NCI-H526 treated with DMSO at 0.1 percent for 48 hours (cell line): ENCODE data around the gene TNS1.

Source experiments
- DNase-seq: peaks from one replicate; lab custom pipeline; 2025; lab: John Stamatoyannopoulos, UW

Gene TNS1

GRCh38 chr2:217956586-217957457, 46.0 kb downstream of the TNS1 start:
- no peak for DNase-seq

- no peak for DNase-seq
These were observed 46.8 kb downstream of the TNS1 start for GRCh38 chr2:217955881-217956493.

- DNase-seq: no peak
These were observed 47.6 kb downstream of the TNS1 start for GRCh38 chr2:217954971-217955740.

- DNase-seq: no peak
These were observed 48.3 kb downstream of the TNS1 start for GRCh38 chr2:217954469-217954868.

GRCh38 chr2:217954051-217954450, 48.7 kb downstream of the TNS1 start:
- no peak for DNase-seq

- DNase-seq: no peak
These were observed 49.3 kb downstream of the TNS1 start for GRCh38 chr2:217953531-217953932.

GRCh38 chr2:217953011-217953481, 49.7 kb downstream of the TNS1 start:
- no peak for DNase-seq

- DNase-seq: no peak
These were observed 50.4 kb downstream of the TNS1 start for GRCh38 chr2:217952409-217952808.

- DNase-seq: no peak
These were observed 51.1 kb downstream of the TNS1 start for GRCh38 chr2:217951521-217952247.

GRCh38 chr2:217951091-217951490, 51.7 kb downstream of the TNS1 start:
- no peak for DNase-seq

GRCh38 chr2:217950401-217950871, 52.4 kb downstream of the TNS1 start:
- DNase-seq: no peak

- no peak for DNase-seq
These were observed 53.3 kb downstream of the TNS1 start for GRCh38 chr2:217949447-217949846.

- no peak for DNase-seq
These were observed 53.9 kb downstream of the TNS1 start for GRCh38 chr2:217948897-217949296.

- no peak for DNase-seq
These were observed 54.4 kb downstream of the TNS1 start for GRCh38 chr2:217948351-217948791.

- DNase-seq: no peak
These were observed 55.1 kb downstream of the TNS1 start for GRCh38 chr2:217947383-217948350.

GRCh38 chr2:217946051-217946450, 56.7 kb downstream of the TNS1 start:
- DNase-seq: no peak

GRCh38 chr2:217945530-217945929, 57.3 kb downstream of the TNS1 start:
- no peak for DNase-seq

- DNase-seq: no peak
These were observed 57.9 kb downstream of the TNS1 start for GRCh38 chr2:217944923-217945322.

GRCh38 chr2:217944366-217944765, 58.4 kb downstream of the TNS1 start:
- DNase-seq: no peak
